ENCODE data around the gene PRRT1B.

PRRT1B gene

GRCh38 chr9:131545003-131545785 is at the start of gene PRRT1B:
PRRT1B (plus strand) TSS chr9:131545523; CDS start chr9:131545616, 93 bp downstream.
- no peak within 1 kb of the TSS for H3K27ac ChIP-seq (ENCODE audit: low read length)
- H3K36me3 ChIP-seq (ENCODE audit: control insufficient read depth in 1 of 2, insufficient read depth in 2 of 2, low read length in 2 of 2): no peaks in the 10 kb centered on the region
- peak within 1 kb of the TSS in 1 of 2 donors; percentile 56 for H3K4me3 ChIP-seq (ENCODE audit: low read depth in 1 of 2, low read length in 2 of 2)
- peaks cover 0 to 14% of the 10 kb centered on the region in 2 donors for H3K4me1 ChIP-seq (ENCODE audit: control insufficient read depth in 1 of 2, insufficient read depth in 2 of 2, low read length in 2 of 2)
- peaks cover 8% of the 10 kb centered on the region for H3K27me3 ChIP-seq (ENCODE audit: low read depth, low read length)
- peaks cover 0 to 17% of the 10 kb centered on the region in 2 donors for H3K9me3 ChIP-seq (ENCODE audit: control insufficient read depth in 1 of 2, low read length in 2 of 2)

GRCh38 chr9:131495785-131496184 is 49.5 kb upstream of the PRRT1B start:
- H3K4me3 ChIP-seq (ENCODE audit: low read depth in 1 of 2, low read length in 2 of 2): no peak overlapping the region
- no peaks in the 10 kb centered on the region for H3K27me3 ChIP-seq (ENCODE audit: low read depth, low read length)
- no peaks in the 10 kb centered on the region for H3K9me3 ChIP-seq (ENCODE audit: control insufficient read depth in 1 of 2, low read length in 2 of 2)
- H3K36me3 ChIP-seq (ENCODE audit: control insufficient read depth in 1 of 2, insufficient read depth in 2 of 2, low read length in 2 of 2): peaks cover 72 to 96% of the 10 kb centered on the region in 2 donors
- no peak overlapping the region for H3K27ac ChIP-seq (ENCODE audit: low read length)
- H3K4me1 ChIP-seq (ENCODE audit: control insufficient read depth in 1 of 2, insufficient read depth in 2 of 2, low read length in 2 of 2): no peaks in the 10 kb centered on the region

GRCh38 chr9:131496844-131497405 is 48.4 kb upstream of the PRRT1B start:
- H3K4me1 ChIP-seq (ENCODE audit: control insufficient read depth in 1 of 2, insufficient read depth in 2 of 2, low read length in 2 of 2): peaks cover 0 to 9% of the 10 kb centered on the region in 2 donors
- peaks cover 61 to 85% of the 10 kb centered on the region in 2 donors for H3K36me3 ChIP-seq (ENCODE audit: control insufficient read depth in 1 of 2, insufficient read depth in 2 of 2, low read length in 2 of 2)
- no peak overlapping the region for H3K4me3 ChIP-seq (ENCODE audit: low read depth in 1 of 2, low read length in 2 of 2)
- H3K27me3 ChIP-seq (ENCODE audit: low read depth, low read length): no peaks in the 10 kb centered on the region
- no peak overlapping the region for H3K27ac ChIP-seq (ENCODE audit: low read length)
- H3K9me3 ChIP-seq (ENCODE audit: control insufficient read depth in 1 of 2, low read length in 2 of 2): no peaks in the 10 kb centered on the region

DNA sequence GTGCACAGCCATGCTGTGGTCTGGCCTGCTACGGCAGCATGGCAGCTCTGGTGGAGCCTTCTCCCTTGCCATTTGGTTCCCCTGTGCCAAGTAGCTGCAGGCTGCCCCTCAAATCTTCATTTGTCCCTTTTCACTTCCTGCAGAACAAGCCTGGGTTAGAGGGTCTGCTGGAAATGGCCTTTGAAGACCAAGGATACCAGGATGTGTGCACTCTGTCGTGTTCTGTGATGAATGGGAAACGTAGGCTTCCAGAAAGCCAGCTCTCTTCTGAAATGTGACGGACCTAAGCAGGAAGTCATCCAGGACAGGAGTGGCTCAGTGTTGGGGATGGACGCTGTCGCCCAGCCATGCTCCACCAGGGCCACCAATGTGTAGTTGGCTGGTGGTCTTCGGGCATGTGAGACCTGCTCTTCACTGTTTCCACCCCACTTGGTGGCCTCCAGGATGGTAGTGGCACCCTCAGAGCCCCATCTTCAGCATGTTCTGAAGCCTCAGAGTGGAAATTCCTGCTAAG is 46.0 kb upstream of the PRRT1B start:
- Histone ChIP-seq H3K4me3 (ENCODE audit: low read depth in 1 of 2, low read length in 2 of 2) (no peak overlapping the region), H3K27me3 (ENCODE audit: low read depth, low read length) (no peaks in the 10 kb centered on the region), H3K36me3 (ENCODE audit: control insufficient read depth in 1 of 2, insufficient read depth in 2 of 2, low read length in 2 of 2) (peaks cover 38 to 61% of the 10 kb centered on the region in 2 donors), H3K4me1 (ENCODE audit: control insufficient read depth in 1 of 2, insufficient read depth in 2 of 2, low read length in 2 of 2) (peaks cover 0 to 21% of the 10 kb centered on the region in 2 donors), H3K9me3 (ENCODE audit: control insufficient read depth in 1 of 2, low read length in 2 of 2) (no peaks in the 10 kb centered on the region), H3K27ac (ENCODE audit: low read length) (no peak overlapping the region)

- Histone ChIP-seq H3K4me3 (ENCODE audit: low read depth in 1 of 2, low read length in 2 of 2) (no peak overlapping the region), H3K4me1 (ENCODE audit: control insufficient read depth in 1 of 2, insufficient read depth in 2 of 2, low read length in 2 of 2) (peaks cover 0 to 23% of the 10 kb centered on the region in 2 donors), H3K36me3 (ENCODE audit: control insufficient read depth in 1 of 2, insufficient read depth in 2 of 2, low read length in 2 of 2) (peaks cover 32 to 50% of the 10 kb centered on the region in 2 donors), H3K9me3 (ENCODE audit: control insufficient read depth in 1 of 2, low read length in 2 of 2) (no peaks in the 10 kb centered on the region), H3K27ac (ENCODE audit: low read length) (no peak overlapping the region), H3K27me3 (ENCODE audit: low read depth, low read length) (no peaks in the 10 kb centered on the region)
Observed at GRCh38 chr9:131500377-131500776, 44.9 kb upstream of the PRRT1B start.

GRCh38 chr9:131500939-131501541 is 44.3 kb upstream of the PRRT1B start:
- H3K9me3 ChIP-seq (ENCODE audit: control insufficient read depth in 1 of 2, low read length in 2 of 2): no peaks in the 10 kb centered on the region
- H3K36me3 ChIP-seq (ENCODE audit: control insufficient read depth in 1 of 2, insufficient read depth in 2 of 2, low read length in 2 of 2): peaks cover 25 to 44% of the 10 kb centered on the region in 2 donors
- H3K4me1 ChIP-seq (ENCODE audit: control insufficient read depth in 1 of 2, insufficient read depth in 2 of 2, low read length in 2 of 2): peaks cover 0 to 23% of the 10 kb centered on the region in 2 donors
- H3K4me3 ChIP-seq (ENCODE audit: low read depth in 1 of 2, low read length in 2 of 2): no peak overlapping the region
- no peak overlapping the region for H3K27ac ChIP-seq (ENCODE audit: low read length)
- no peaks in the 10 kb centered on the region for H3K27me3 ChIP-seq (ENCODE audit: low read depth, low read length)

- H3K9me3 ChIP-seq (ENCODE audit: control insufficient read depth in 1 of 2, low read length in 2 of 2): no peaks in the 10 kb centered on the region
- peaks cover 0 to 23% of the 10 kb centered on the region in 2 donors for H3K4me1 ChIP-seq (ENCODE audit: control insufficient read depth in 1 of 2, insufficient read depth in 2 of 2, low read length in 2 of 2)
- H3K27me3 ChIP-seq (ENCODE audit: low read depth, low read length): no peaks in the 10 kb centered on the region
- peaks cover 14 to 33% of the 10 kb centered on the region in 2 donors for H3K36me3 ChIP-seq (ENCODE audit: control insufficient read depth in 1 of 2, insufficient read depth in 2 of 2, low read length in 2 of 2)
- peak within 1 kb of the TSS; percentile 65 to 98 for H3K4me3 ChIP-seq (ENCODE audit: low read depth in 1 of 2, low read length in 2 of 2)
- no peak within 1 kb of the TSS for H3K27ac ChIP-seq (ENCODE audit: low read length)
Observed at GRCh38 chr9:131502781-131503625, 42.3 kb upstream of the PRRT1B start, which contains the start of gene POMT1. POMT1 (plus strand) TSS chr9:131502918; CDS start chr9:131504219, 1,301 bp downstream.

- no peak overlapping the region for H3K27ac ChIP-seq (ENCODE audit: low read length)
- H3K4me1 ChIP-seq (ENCODE audit: control insufficient read depth in 1 of 2, insufficient read depth in 2 of 2, low read length in 2 of 2): peaks cover 0 to 23% of the 10 kb centered on the region in 2 donors
- no peaks in the 10 kb centered on the region for H3K27me3 ChIP-seq (ENCODE audit: low read depth, low read length)
- peaks cover 14 to 28% of the 10 kb centered on the region in 2 donors for H3K36me3 ChIP-seq (ENCODE audit: control insufficient read depth in 1 of 2, insufficient read depth in 2 of 2, low read length in 2 of 2)
- peak overlapping the region; percentile 65 to 98 for H3K4me3 ChIP-seq (ENCODE audit: low read depth in 1 of 2, low read length in 2 of 2)
- no peaks in the 10 kb centered on the region for H3K9me3 ChIP-seq (ENCODE audit: control insufficient read depth in 1 of 2, low read length in 2 of 2)
Observed at GRCh38 chr9:131503626-131504465, 41.5 kb upstream of the PRRT1B start.

GRCh38 chr9:131505012-131505411 is 40.3 kb upstream of the PRRT1B start:
- H3K4me1 ChIP-seq (ENCODE audit: control insufficient read depth in 1 of 2, insufficient read depth in 2 of 2, low read length in 2 of 2): peaks cover 0 to 23% of the 10 kb centered on the region in 2 donors
- H3K36me3 ChIP-seq (ENCODE audit: control insufficient read depth in 1 of 2, insufficient read depth in 2 of 2, low read length in 2 of 2): peaks cover 12 to 28% of the 10 kb centered on the region in 2 donors
- H3K4me3 ChIP-seq (ENCODE audit: low read depth in 1 of 2, low read length in 2 of 2): no peak overlapping the region
- no peaks in the 10 kb centered on the region for H3K9me3 ChIP-seq (ENCODE audit: control insufficient read depth in 1 of 2, low read length in 2 of 2)
- H3K27ac ChIP-seq (ENCODE audit: low read length): no peak overlapping the region
- no peaks in the 10 kb centered on the region for H3K27me3 ChIP-seq (ENCODE audit: low read depth, low read length)

- Histone ChIP-seq H3K36me3 (ENCODE audit: control insufficient read depth in 1 of 2, insufficient read depth in 2 of 2, low read length in 2 of 2) (peaks cover 32 to 85% of the 10 kb centered on the region in 2 donors), H3K4me1 (ENCODE audit: control insufficient read depth in 1 of 2, insufficient read depth in 2 of 2, low read length in 2 of 2) (no peaks in the 10 kb centered on the region), H3K27me3 (ENCODE audit: low read depth, low read length) (no peaks in the 10 kb centered on the region), H3K27ac (ENCODE audit: low read length) (no peak overlapping the region), H3K4me3 (ENCODE audit: low read depth in 1 of 2, low read length in 2 of 2) (no peak overlapping the region), H3K9me3 (ENCODE audit: control insufficient read depth in 1 of 2, low read length in 2 of 2) (no peaks in the 10 kb centered on the region)
Observed at GRCh38 chr9:131511416-131511815, 33.9 kb upstream of the PRRT1B start.

Measured in muscle layer of duodenum (tissue), 2 donors.